ENCODE data around the gene TEX261.
A peak's percentile ranks its signal among the peaks of the same experiment; 100 is the strongest.
"Not testable (repeated sequence)": the region's sequence is repeated elsewhere in the genome, so short reads cannot be mapped to it uniquely, and the experiment has no call there.

Gene TEX261

GRCh38 chr2:70999931-71000330 lies 5.3 kb upstream of the TEX261 start:
- DNase-seq: not testable (repeated sequence)

- DNase-seq: no peak
Measured at GRCh38 chr2:70999362-70999761, 4.7 kb upstream of the TEX261 start.

DNA sequence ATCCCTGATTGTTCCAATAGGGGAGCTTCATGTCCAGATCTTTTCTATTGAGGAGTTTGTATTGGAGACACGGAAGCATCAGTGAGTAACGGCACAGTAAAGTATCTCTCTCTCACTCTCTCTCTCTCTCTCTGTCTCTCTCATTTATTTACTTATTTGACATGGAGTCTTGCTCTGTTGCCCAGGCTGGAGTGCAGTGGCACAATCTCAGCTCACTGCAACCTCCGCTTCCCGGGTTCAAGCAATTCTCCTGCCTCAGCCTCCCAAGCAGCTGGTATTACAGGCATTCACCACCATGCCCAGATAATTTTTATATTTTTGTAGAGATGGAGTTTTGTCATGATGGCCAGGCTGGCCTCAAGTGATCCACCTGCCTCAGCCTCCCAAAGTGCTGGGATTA lies 4.2 kb upstream of the TEX261 start:
- not testable (repeated sequence) for DNase-seq

DNA sequence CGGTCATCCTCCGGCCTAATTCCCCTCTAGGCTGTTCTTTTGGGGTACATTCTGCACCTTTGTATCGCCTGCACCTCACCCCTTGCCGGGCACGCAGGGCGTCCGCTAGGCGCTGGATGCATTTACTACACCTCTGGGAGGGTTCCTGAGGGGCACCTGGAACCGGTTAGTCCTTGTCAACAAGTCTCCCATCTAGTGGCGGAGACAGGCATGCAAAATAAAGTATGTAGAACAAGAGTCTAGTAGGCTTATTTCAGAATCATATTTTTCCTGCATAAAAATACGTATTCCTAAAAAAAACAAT lies 705 bp upstream of the TEX261 start:
- DNase-seq: peak; percentile 47

DNA sequence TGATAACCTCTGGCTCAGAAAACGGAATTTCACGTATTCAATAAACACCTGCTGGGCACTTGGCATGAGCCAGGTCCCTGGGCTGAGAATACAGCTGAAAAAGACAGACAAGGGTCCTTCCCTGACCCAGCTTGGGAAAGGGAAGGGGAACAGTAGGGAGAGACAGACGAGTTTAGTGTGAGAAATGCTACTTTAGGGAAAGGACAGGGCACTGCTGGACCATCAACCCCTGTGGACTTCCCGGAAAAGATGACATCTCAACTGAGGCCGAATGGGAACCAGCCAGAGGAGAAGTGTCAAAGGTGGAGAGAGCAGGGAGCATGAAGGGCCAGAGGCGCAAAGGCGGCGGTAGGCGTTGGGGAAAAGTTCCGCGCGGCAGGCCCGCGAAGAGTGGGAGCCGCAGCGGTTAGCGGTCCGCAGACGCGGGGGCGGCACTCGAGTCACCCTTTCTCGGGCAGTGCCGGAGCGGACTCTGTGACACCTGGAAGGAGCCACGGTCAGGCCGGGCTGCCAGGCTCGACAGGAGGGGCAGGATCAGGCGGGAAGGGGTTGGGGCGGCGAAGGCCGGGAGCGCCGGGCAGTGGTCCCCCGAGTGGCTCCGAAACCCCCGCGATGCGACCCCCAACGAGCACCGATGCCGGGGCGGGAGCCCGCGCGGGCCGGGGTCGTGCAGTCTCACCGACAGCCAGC lies 519 bp downstream of the TEX261 start:
- DNase-seq: peak; percentile 13

DNA sequence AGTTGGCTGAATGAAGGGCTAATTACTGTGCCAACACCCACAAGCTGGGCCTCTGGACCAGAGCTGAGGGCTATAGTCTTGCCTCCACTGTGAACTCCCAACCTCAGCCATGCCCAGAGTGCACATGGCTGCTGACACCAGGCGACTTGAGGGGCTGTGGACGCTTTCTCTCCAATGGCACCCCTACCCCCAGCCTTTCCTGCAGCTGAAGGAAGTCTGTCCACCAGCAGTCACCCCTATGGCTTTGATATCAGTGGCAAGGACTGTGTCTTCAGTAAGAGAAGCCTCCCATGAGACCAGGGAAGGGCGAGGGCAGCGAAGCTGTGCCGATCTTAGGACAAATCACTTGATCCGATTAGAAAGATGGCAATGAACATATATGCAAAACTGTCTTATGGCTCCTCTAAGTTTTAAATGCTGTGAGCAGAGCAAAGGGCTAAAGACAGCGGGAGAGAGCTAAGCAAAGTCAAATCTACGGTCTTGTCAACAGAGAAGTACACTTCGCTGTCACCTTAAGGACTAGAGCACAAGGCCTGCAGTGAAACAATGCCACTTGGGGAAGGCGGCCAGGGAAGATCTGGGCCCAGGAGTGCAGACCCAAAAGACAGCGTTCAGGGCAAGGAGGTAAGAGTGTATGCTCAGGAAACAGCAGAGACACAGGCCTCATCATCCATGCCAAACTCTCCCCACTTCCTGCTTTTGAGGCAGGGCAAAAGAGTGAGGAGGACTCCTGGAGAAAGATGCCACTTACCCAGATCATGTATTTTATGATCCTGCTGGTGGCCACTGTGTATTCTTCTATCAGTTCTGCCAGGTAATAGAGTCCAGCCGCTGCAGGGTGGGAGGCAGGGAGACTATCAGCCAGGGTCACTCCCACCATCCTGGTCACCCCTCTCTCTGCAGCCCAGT lies 1.5 kb downstream of the TEX261 start:
- no peak for DNase-seq

- no peak for DNase-seq
Measured at GRCh38 chr2:70991742-70992141, 2.9 kb downstream of the TEX261 start.

- DNase-seq: no peak
Measured at GRCh38 chr2:70991142-70991541, 3.5 kb downstream of the TEX261 start.

- DNase-seq: no peak
Measured at GRCh38 chr2:70990216-70990615, 4.5 kb downstream of the TEX261 start.

- no peak for DNase-seq
Measured at GRCh38 chr2:70988726-70989648, 5.7 kb downstream of the TEX261 start.

GRCh38 chr2:70988151-70988550 lies 6.5 kb downstream of the TEX261 start:
- no peak for DNase-seq

GRCh38 chr2:70987386-70987785 lies 7.3 kb downstream of the TEX261 start:
- no peak for DNase-seq

GRCh38 chr2:70986499-70987189 lies 8.0 kb downstream of the TEX261 start:
- no peak for DNase-seq

DNA sequence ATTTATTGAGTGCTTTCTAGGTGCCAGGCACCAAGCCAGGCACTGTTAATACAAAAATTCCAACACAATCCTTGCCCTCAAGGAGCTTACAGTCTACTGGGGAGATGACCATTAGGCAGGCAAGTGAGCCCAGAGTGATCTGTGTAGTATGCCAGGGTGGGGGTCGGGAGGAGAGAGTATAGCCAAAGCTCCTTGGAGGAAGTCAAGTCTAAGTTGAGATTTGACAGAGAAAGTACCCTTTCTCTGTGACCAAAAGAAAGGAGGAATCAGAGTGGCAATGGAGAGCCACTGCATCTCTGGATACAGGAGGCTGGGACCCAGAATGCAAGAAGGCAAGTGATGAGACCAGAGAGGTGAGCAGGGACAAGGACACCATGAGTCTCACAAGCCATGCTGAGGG lies 8.7 kb downstream of the TEX261 start:
- no peak for DNase-seq

DNA sequence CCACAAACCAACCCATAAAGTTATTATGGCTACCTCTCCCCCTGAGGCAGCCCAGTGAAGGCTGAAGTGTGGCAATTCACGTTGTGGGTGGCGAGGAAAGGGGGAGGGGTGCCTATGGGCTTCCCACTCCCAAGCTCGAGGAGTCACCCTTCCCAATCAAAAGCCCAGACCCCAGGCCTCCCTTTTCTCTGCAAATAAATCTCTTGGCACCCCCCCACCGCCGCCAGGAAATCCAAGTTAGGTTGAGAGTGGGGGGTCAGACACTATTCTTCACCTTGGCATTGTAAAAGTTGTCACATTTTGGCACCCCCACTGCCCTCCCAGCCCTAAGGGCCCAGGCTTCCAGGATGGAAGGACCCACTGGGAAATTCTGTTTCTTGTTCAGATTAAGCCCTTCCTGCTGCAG lies 9.4 kb downstream of the TEX261 start:
- DNase-seq: no peak

GRCh38 chr2:70984576-70985282 lies 9.9 kb downstream of the TEX261 start:
- DNase-seq: no peak

DNA sequence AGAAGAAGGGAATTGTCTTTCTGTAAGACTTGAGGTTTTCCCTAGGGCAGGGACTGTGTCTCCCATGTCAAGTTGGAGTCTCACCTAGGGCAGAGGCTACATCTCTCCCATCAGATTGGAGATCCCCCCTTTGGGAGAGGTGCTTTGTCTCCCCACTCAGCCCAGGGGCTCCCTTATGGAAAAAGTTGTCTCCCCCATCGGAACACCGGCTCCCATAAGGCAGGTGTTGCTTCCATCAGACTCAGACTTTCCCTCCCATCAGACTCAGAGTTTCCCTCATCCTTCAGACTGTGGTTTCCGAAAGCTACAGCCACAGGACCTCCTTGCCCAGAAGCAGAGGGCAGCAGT lies 10.5 kb downstream of the TEX261 start:
- no peak for DNase-seq

DNA sequence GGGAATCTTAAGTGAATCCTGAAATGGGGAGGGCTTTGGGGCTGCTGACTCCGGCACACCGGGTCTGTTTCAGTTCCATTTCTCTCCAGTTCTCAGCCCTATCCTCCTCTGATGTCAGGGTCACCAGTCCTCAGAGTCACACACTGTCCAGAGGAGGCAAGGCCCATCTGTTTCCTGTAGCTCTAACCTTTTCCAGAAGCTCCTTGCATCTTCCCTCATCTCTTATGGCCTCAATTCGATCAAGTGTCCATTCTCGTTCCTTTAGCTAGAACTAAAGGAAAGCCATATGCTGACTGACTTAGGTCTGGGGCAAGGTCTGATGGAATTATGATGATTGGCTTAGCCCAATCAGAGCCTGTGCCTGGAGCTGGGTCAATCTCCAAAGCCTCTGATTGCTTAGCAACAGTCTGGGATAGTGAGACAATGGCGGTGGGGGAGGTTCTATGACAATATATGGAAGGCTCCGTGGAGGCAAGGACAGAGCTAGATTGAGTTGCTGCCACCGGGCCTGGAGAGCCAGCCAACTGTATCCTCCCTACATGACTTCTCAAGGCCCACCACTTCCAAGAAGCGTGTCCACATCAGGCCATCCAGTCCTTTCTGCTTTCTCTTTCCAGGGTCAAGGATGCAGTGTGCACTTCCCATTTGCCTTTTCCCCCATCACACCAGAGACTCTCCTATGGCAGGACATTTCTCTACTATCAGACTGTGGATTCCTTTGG lies 11.0 kb downstream of the TEX261 start:
- DNase-seq: no peak

GRCh38 chr2:70982971-70983370 lies 11.7 kb downstream of the TEX261 start:
- DNase-seq: no peak

- no peak for DNase-seq
Measured at GRCh38 chr2:70981866-70982810, 12.5 kb downstream of the TEX261 start.

All from OCI-M1 (cell line).